Upper lobe of left lung (tissue), 6 donors: Measurements from ENCODE around the gene WBP1L. TPM values are rescaled to one million over a fixed set of nuclear protein-coding genes. Genes with fewer than 3 reads are reported as not detected.

Experiments used
- ATAC-seq, 2 donors: fragments of 200-7000 bp; cut with Tn5 transposase; one replicate each; pipeline ENCODE4 v1.9.1; 2022; ENCODE audit warnings: mild to moderate bottlenecking in 2 of 2, moderate library complexity in 2 of 2; ENCODE audit not compliant: low FRiP score in 2 of 2
- DNase-seq, 2 donors: peaks; one replicate each; pipeline ENCODE4 v3.0.0-alpha.2; 2019 to 2020
- H3K27ac ChIP-seq, 4 donors: fragments of 200-600 bp; sonication (generic); one replicate each; pipeline ENCODE4 v1.5.1; 2016 to 2019
- H3K27me3 ChIP-seq, 4 donors: fragments of 200-600 bp; sonication (generic); one replicate each; pipeline ENCODE4 v1.5.1; 2017 to 2019
- H3K36me3 ChIP-seq, 4 donors: fragments of 200-600 bp; sonication (generic); one replicate each; pipeline ENCODE4 v1.5.1; 2016 to 2019
- H3K4me1 ChIP-seq, 4 donors: fragments of 200-600 bp; sonication (generic); one replicate each; pipeline ENCODE4 v1.5.1; 2018 to 2019
- H3K4me3 ChIP-seq, 4 donors: fragments of 200-600 bp; sonication (generic); one replicate each; pipeline ENCODE4 v1.5.1; 2017 to 2019; ENCODE audit warnings: mild to moderate bottlenecking in 2 of 4, moderate library complexity in 1 of 4
- H3K9me3 ChIP-seq, 4 donors: fragments of 200-600 bp; sonication (generic); one replicate each; pipeline ENCODE4 v1.5.1; 2018 to 2019
- EP300 ChIP-seq, 4 donors: sonication (generic); formaldehyde crosslinking; IDR thresholded peaks; one replicate each; pipeline ENCODE4 v1.5.1; 2017; ENCODE audit warnings: antibody characterized with exemption in 4 of 4, control low read depth in 2 of 4
- POLR2A ChIP-seq, 4 donors: fragments of 450-650 bp; IDR thresholded peaks; one replicate each; pipeline ENCODE4 v1.5.1; 2016 to 2017; ENCODE audit warnings: antibody characterized with exemption in 4 of 4, mild to moderate bottlenecking in 2 of 4
- POLR2AphosphoS5 ChIP-seq, 2 donors: sonication (generic); formaldehyde crosslinking; IDR thresholded peaks; one replicate each; pipeline ENCODE4 v1.5.1; 2017; ENCODE audit warnings: antibody characterized with exemption in 2 of 2
- WGBS, 2 donors: methylation state at CpG; one replicate each; pipeline ENCODE4 v1.1.5; 2017 to 2018; 5-methylcytosine and 5-hydroxymethylcytosine counted together
- total RNA-seq, 6 donors: library from RNA; depleted of rRNA in 4 of 6; stranded (reverse); fragments of >200 nt in 4 of 6; gene quantifications; one replicate each; pipeline versions ENCODE4 v1.1.0 to v1.2.1, GENCODE V29; 2016 to 2021
- TF ChIP-seq, protein P1 (sequence below), 6 experiments: fragments of 450-650 bp in 4 of 6; fragments of 200-600 bp in 2 of 6; sonication (generic) in 2 of 6; IDR thresholded peaks; one replicate each; pipeline ENCODE4 v1.5.1; 2016 to 2019; ENCODE audit warnings: antibody characterized with exemption in 6 of 6
- donor health status: DM: no; HTN: no; CAD: no; lungs with moderate emphysema.
- donor health status: DM: no; HTN: yes; CAD: no; lungs with severe emphysema.

The WBP1L gene
- total RNA-seq, 6 donors from 2014 or later = 41.7 to 76.6 (median 54.7) TPM

DNA sequence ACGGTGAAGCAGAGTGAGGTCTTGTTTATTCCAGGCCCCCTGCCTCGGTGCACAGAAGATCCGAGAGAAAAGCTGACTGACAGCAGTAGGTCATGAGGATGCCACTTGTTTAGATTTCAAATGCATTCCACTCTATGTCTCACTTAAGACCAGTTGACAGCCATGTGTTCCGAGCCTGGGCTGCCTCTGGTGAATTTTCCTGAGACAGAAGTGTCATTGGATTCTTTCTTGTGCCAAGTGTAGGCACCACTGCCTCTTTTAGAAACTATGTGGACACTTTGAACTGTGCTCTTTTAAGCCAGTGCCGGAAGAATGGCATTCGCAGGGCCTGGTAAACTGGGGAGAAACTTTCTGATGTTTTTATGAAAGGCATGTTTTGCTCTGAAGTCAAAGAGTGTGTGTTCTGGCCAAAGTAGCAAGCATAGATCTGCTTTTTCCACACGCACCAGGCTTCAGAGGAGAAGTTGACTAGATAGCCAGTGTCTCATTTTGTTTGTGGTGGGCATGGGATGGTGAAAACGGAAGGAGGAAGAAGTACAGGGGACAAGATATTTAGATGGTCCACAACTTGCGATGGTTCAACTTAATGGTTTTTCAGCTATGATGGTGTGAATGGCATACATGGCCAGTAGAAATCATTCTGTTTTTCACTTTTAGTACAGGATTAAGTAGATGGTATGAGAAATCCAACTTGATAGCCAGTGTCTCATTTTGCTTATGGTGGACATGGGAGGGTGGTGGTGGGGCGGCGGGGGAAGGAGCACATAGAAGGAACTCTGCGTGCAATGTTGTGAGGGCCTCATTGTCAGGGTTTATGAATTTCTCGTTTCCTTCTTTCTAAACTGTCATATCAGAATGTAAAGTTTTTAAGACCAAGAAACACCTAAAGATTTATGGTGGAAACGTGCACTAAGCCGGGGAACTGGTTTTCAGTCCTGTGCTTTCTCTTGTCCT lies 52.0 kb downstream of the WBP1L start:
- Histone ChIP-seq H3K36me3 (peaks cover 3 to 26% (median 18%) of the 10 kb centered on the region in 4 donors), H3K27ac (peak overlapping the region; percentile 66 to 80 (median 74)), H3K4me3 (no peak overlapping the region), H3K9me3 (no peaks in the 10 kb centered on the region), H3K27me3 (no peaks in the 10 kb centered on the region), H3K4me1 (peaks cover 36 to 63% (median 51%) of the 10 kb centered on the region in 4 donors)
- WGBS, 2 donors = 60 to 67% methylated on average over 15 of the region's 15 CpGs
- TF ChIP-seq POLR2AphosphoS5 (IDR thresholded peaks at IDR 0.05) = no peak
- no peak for TF ChIP-seq POLR2A (IDR thresholded peaks at IDR 0.05)
- TF ChIP-seq, protein P1, sequence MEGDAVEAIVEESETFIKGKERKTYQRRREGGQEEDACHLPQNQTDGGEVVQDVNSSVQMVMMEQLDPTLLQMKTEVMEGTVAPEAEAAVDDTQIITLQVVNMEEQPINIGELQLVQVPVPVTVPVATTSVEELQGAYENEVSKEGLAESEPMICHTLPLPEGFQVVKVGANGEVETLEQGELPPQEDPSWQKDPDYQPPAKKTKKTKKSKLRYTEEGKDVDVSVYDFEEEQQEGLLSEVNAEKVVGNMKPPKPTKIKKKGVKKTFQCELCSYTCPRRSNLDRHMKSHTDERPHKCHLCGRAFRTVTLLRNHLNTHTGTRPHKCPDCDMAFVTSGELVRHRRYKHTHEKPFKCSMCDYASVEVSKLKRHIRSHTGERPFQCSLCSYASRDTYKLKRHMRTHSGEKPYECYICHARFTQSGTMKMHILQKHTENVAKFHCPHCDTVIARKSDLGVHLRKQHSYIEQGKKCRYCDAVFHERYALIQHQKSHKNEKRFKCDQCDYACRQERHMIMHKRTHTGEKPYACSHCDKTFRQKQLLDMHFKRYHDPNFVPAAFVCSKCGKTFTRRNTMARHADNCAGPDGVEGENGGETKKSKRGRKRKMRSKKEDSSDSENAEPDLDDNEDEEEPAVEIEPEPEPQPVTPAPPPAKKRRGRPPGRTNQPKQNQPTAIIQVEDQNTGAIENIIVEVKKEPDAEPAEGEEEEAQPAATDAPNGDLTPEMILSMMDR (IDR thresholded peaks at IDR 0.05) = no peak
- no peak for TF ChIP-seq EP300 (IDR thresholded peaks at IDR 0.05)
- no peak for DNase-seq
- peak in 1 of 2 donors; percentile 12 for ATAC-seq

DNA sequence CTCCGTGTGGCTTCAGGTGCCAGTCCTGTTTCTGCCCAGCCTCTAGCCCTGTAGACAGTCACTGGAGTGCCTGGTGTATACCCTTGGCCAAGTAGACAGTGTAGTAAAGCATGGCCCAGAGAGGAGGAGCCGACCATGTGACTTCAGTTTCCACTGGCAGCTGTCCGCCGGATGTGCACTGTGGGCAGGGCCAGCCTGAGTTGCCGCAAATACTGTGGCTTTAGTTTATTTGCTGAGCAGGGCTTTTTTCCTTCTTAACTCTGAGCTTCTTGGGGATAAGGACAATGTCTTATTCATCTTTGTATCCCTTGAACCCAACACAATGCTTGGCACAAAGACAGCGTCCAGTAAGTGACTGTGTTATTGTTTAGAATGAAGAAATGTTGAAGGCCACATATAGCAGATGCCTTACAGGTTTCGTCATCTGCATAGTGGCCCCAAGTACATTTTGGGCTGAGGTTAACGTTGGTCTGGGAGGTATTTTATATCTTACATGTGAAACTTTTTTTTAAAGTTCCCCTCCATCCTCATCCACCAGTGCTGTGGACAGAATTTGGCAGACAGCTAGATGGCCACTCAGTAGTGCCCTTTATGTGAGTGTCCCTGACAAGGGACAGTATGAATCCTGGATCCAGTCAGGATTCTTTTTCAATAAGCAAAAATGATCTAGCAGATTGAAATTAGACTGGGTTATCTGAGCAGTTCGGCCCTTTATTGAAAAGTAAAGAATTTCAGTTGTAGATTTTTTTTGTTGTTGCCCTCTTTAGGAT lies 52.8 kb downstream of the WBP1L start:
- Histone ChIP-seq H3K27ac (peak overlapping the region; percentile 66 to 80 (median 74)), H3K36me3 (peaks cover 3 to 25% (median 18%) of the 10 kb centered on the region in 4 donors), H3K4me3 (no peak overlapping the region), H3K9me3 (no peaks in the 10 kb centered on the region), H3K27me3 (no peaks in the 10 kb centered on the region), H3K4me1 (peaks cover 45 to 72% (median 60%) of the 10 kb centered on the region in 4 donors)
- ATAC-seq (peak; percentile 93 to 98), DNase-seq (peak; percentile 53 to 86)
- TF ChIP-seq, protein P1 (IDR thresholded peaks at IDR 0.05) = no peak
- TF ChIP-seq EP300 (IDR thresholded peaks at IDR 0.05) (peak in 1 of 4 donors; percentile 33), POLR2A (IDR thresholded peaks at IDR 0.05) (peak in 1 of 4 donors; percentile 73), POLR2AphosphoS5 (IDR thresholded peaks at IDR 0.05) (peak; percentile 36 to 71)
- 31 to 37% methylated on average over 6 to 9 of the region's 9 CpGs for WGBS, 2 donors

DNA sequence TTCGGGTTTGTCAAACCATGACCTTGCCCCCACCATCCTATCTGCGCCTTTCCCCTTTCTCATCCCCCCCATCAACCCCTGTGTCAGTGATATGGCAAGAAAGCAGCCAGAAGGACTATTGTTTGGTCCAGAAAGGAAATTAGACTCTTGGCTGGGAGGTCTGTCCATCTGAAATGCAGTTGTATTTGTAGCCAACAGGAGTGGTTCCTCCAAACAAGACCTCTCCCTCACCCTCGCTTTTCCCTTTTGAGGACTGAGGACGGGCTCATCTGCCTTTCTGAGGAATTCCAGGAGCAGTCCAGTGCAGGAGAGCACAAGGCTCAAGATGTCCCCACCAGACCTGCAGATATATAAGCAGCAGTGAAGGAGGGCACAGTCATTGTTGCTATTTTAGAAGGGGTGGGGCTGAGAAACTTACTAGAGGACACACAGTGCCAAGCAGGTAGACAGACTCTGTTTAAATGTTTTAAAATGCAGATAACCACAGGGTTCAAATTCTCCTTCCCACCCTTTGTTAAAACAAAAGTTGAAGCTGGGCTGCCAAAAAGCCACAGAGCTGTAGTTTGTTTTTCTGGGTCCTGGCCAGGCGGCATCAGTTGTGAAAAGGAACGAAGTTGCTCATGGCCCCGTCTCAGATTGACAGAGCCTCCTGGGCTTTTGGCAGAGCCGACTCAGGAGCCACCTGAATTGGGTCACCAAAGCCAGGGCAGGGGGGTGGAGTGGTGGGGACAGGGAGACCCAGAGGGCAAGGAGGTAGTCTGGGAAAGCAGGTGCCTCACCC lies 56.1 kb downstream of the WBP1L start:
- Histone ChIP-seq H3K27ac (peak overlapping the region; percentile 60 to 79 (median 66)), H3K4me1 (peaks cover 66 to 76% (median 71%) of the 10 kb centered on the region in 4 donors), H3K9me3 (no peaks in the 10 kb centered on the region), H3K4me3 (no peak overlapping the region), H3K36me3 (peaks cover 3 to 32% (median 18%) of the 10 kb centered on the region in 4 donors), H3K27me3 (no peaks in the 10 kb centered on the region)
- DNase-seq = no peak
- TF ChIP-seq POLR2AphosphoS5 (IDR thresholded peaks at IDR 0.05) = no peak
- no peak for TF ChIP-seq POLR2A (IDR thresholded peaks at IDR 0.05)
- TF ChIP-seq, protein P1 (IDR thresholded peaks at IDR 0.05) = no peak
- no peak for TF ChIP-seq EP300 (IDR thresholded peaks at IDR 0.05)
- no peak for ATAC-seq
- 40 to 60% methylated on average over 8 of the region's 8 CpGs for WGBS, 2 donors

DNA sequence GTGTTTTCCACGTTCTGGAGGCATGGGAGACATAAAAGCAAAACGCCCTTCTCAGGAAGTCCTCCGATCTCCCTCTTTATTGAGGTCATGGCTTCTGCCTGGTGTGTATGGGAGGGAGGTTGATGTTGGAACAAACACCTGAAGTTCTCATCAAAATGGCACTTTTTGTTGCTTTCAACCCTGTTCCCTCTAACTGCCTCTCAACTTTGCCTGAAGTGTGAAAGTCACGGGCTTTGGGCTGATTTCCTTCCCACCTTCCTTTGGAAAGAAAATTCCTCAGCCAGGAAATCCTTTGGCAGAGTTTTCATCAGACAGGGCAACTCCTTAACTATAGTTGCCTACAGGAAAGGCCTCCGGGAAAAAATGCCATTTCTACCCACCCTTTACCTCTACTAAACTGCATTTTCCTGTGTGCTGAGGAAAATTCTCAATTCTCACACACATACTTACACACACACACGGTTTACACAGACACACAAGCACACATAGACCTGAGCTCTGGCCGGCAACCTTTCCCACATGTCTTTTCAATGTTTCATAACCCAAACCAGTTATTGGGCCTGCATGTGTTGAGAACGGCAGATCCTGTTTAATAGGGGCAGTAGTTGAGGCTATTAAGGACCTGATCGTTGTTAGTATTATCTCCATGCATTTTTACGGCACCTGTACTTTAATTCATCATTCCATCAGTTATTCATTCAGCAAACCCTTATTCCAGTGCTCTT lies 57.0 kb downstream of the WBP1L start:
- Histone ChIP-seq H3K27me3 (no peaks in the 10 kb centered on the region), H3K4me1 (peaks cover 58 to 67% (median 62%) of the 10 kb centered on the region in 4 donors), H3K4me3 (no peak overlapping the region), H3K9me3 (no peaks in the 10 kb centered on the region), H3K27ac (peak overlapping the region; percentile 60 to 79 (median 66)), H3K36me3 (peaks cover 3 to 32% (median 18%) of the 10 kb centered on the region in 4 donors)
- TF ChIP-seq POLR2A (IDR thresholded peaks at IDR 0.05) (no peak), POLR2AphosphoS5 (IDR thresholded peaks at IDR 0.05) (no peak), EP300 (IDR thresholded peaks at IDR 0.05) (no peak)
- TF ChIP-seq, protein P1 (IDR thresholded peaks at IDR 0.05) = no peak
- 60 to 66% methylated on average over 10 of the region's 10 CpGs for WGBS, 2 donors
- DNase-seq (no peak), ATAC-seq (no peak)
